C4-2B (cell line): Measurements from ENCODE around the gene ANLN.

ENCODE experiments used
- CTCF ChIP-seq: fragments of 450-650 bp; conservative IDR thresholded peaks from 2 replicates; pipeline ENCODE4 v1.5.1; 2017; ENCODE audit warnings: mild to moderate bottlenecking
- ZFX ChIP-seq: fragments of 450-650 bp; IDR thresholded peaks from 2 replicates; pipeline ENCODE4 v1.6.1; 2017

DNA sequence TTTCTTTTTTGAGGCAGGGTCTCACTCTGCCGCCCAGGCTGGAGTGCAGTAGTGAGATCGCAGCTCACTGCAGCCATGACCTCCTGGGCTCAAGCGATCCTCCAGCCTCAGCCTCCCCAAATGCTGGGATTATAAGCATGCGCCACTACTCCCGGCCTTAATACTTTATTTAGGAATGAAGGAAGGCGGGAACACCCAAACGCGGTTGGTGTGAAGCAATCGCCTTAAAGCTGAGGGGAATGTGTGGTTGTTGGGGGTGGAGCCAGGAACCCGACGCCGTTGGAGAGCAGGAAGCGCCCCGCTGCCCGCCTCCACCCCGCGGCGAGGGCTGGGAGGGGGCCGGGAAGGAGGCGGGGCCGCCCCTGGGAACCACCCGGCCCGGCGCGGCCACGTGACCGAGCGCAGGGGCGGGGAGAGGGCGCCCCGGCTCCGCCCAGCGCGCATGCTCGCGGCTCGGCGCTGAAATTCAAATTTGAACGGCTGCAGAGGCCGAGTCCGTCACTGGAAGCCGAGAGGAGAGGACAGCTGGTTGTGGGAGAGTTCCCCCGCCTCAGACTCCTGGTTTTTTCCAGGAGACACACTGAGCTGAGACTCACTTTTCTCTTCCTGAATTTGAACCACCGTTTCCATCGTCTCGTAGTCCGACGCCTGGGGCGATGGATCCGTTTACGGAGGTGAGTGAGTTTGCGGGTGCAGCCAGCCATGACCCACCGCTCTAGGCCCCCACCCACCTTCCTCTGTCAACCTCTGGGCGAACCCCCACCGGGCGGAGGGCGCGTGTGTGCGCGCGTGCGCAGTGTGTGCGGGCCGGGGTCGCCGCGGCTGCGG, at the start of gene ANLN:
- TF ChIP-seq CTCF (no peak), ZFX (no peak)
